NCI-H2029 treated with DMSO at 0.1 percent for 48 hours (cell line): ENCODE data around the gene SLC22A15.
"Not testable (repeated sequence)": the region's sequence is repeated elsewhere in the genome, so short reads cannot be mapped to it uniquely, and the experiment has no call there.

ENCODE experiments used
- DNase-seq: peaks from one replicate; lab custom pipeline; 2025; lab: John Stamatoyannopoulos, UW

The SLC22A15 gene

DNA sequence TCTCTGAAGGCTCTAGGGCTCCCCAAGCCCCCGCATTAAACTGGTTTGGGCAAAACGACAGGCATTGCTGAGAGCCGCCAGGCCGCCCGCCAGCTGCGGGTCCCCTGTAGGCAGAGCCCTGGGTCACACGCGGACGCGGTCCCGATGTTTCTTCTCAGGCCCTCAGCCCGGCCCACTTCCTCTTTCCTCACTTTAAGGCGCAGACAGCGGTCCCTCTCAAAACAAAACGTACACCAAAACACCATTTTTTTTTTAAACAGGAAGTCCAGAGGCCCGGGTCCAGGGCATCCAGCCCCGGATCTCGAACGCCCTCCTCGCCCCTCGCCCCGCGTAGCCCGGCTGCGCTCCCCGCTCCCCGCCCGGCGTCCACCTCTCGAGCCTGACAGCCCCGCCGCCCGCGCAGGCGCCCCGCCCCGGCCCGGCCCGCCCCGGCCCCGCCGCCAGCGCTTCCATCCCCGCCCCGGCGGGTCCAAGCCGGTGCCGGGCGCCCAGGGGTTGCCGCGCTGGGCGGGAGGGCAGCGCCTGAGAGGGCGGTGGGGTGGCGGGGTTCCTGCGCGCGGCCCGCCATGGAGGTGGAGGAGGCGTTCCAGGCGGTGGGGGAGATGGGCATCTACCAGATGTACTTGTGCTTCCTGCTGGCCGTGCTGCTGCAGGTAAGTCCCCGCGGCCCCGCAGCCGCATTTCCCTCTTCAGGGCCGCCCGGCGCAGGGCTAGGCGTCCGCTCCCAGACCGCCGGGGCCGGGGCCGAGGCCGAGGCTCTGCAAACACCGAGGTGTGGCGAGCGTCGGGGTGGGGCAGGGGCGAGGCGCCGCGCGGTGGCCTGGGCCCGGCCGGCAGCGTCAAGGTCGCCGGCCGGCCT lies at the start of gene SLC22A15:
Gene SLC22A15 (plus strand): TSS at position 452 of the 859 bp plus-strand sequence. CDS start 115 bp downstream, at position 567.
- DNase-seq = no peak

DNA sequence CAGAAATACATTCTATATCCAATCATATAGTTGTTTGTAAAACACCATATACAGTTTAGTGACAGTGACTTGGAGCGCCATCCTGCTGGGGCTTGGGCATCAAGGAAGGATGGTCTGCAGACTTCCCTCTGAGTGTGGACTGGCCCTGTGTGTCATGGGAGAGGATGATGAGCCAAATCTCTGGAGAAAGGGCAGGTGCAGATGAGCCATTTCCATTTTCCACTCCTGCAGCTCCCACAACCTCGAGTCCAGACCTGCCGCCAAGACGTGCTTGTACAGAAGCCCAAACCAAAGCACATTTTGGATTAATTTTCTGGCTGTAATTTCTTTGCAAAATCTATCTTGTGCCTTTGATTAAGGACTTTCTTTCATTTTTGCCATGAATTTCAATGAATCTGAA lies 48.3 kb upstream of the SLC22A15 start:
- DNase-seq = no peak

DNA sequence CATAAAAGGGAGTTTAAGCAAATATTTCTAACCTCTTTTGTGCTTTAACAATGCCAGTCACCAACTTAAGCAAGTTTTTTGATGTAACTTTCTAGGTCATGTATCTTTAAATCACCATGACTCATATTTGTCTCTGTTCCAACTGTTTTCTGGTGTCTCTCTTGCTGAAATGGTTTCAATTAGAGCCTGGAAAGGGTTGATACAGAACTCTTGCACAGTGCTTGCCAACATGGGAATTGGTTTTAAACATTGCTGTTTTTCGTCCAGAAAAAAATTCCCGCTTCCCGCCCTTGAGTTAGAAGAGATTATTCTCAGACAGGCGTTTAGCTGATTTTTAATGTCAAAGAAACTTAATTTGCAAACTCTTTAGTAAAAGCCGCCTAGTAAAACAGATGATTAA lies 46.4 kb upstream of the SLC22A15 start:
- DNase-seq = no peak

DNA sequence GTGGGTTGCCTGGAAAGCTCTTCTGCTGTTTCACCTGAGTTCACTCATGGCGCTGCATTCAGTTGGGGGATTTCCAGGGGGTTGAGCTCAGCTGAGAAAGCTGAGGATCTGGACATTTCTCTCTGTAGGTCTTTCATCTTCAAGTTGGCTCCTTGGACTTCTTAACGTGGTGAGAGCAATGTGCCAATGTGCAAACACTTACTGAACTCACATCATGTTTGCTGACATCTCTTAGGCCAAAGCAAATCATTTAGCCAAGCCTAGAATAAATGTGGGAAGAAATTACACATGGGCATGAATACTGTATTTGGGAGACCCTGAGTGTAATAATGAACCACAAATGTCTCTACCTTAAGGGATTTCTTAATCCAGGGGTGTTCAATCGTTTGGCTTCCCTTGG lies 42.7 kb upstream of the SLC22A15 start:
- no peak for DNase-seq

DNA sequence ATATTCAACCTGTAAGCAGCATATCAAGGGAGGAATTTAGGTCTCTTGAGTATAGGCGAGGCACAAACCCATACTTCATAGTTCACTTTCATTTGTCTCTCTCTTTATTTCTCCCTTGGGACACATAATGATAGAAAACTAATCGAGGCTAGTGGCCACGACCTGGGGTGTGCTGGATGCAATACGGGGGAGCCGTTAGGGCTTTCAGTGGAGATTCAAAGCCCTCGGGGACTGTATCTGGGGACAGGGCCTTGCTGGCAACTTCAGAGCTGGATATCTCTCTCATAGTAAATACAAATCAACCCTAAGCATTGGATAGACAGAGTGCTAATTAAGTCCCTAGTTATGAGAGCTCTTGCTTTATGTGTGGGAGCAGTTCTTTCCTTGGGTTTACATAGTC lies 36.9 kb upstream of the SLC22A15 start:
- DNase-seq = no peak

DNA sequence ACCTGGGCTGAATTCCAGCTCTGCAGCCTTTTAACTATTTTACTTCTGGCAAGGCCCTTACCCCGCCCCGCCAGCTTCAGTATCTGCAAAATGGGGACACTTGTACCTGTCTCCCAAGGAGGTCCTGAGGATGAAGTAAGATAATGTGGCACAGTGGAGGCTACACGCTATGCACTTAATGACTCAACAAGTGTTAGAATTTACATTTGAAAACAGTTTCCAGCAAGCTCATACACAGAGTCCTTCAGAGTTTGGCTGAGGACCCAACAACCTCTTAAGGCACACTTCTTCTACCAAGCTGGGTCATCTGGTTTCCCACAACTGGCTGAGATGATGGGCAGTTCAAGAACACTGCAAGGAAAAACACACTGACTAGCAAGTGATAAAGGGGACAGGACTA lies 30.2 kb upstream of the SLC22A15 start:
- no peak for DNase-seq

DNA sequence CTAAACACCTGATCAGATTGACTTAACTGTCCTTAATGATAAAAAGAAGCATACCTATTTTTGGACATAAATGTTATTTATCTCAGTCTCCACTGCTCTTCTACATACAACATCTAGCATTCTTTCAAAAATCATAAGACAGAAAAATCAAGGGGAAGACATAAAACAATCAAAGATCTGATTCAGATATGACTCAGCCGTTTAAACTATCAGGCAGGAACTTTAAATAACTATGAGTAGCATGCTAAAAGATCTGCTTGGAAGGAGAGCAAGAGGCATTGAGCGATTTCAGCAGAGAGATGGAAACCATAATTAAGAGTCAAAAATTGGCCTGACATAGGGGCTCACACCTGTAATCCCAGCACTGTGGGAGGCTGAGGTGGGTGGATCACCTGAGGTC lies 27.2 kb upstream of the SLC22A15 start:
- no peak for DNase-seq

DNA sequence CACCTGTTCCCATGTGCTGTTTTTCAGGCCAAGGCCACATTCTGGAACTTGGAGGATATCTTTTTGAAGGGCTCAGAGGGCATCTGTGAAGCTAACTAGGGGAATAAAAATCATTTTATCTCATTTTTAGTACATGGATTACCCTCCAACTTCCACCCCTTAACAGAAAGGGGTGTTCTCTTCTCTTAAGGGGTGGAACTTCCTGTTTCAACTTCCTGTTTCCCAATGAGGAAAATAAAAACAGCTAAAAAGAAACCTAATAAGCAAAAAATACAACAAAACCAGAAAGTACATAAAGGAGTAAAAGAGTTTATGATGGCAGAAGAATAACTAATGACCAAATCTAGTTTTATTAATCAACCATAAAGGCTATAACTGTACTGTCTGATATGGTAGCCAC lies 24.8 kb upstream of the SLC22A15 start:
- DNase-seq = no peak

DNA sequence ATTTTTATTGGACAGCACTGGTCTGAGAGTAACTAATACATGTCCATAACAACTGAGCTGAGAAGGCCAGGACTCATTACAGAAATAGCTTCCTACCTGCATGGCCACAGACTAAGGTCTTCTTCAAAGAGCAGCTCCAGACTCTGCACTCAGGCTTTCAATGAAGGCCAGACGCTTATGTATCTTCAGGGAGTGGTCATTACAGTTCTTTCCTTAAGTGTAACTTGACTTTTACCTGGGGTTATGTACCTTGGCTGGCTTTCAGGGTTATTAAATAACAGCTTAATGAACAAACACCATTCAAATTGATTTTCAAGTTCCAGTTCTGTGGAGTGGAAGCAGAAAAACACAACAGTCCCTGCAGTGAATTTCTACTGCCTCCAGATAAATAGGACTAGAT lies 23.8 kb upstream of the SLC22A15 start:
- no peak for DNase-seq

DNA sequence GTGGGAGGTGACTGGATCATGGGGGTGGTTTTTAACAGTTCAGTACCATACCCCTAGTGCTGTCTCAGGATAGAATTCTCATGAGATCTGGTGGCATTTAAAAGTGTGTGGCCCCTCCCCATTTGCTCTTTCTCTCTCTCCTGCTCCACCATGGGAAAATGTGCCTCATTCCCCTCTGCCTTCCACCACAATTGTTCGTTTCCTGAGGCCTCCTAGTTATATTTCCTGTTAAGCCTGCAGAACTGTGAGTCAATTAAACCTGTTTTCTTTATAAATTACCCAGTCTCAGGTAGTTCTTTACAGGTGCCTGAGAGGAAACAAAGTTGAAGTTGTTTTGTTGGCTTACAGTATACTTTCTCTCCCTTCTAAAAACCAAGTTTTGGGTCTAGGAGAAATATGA lies 23.1 kb upstream of the SLC22A15 start:
- no peak for DNase-seq

DNA sequence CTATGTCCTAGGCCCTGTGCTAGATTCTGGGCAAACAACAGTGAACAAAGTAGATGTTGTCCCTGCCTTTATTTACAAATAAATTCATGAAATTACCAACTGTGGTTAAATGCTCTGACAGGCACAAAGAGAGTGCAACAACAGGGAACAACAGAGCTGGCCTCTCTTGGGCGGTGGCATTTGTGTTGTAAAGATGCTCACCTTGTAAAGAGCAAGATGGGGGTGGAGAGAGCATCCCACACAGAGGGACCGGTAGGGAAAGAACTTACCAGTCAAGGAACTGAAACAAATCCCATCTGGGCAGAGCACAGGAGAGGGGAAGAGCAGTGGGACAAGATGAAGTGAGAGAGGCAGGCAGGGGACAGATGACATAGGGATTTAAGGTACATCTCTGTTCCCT lies 21.6 kb upstream of the SLC22A15 start:
- no peak for DNase-seq

DNA sequence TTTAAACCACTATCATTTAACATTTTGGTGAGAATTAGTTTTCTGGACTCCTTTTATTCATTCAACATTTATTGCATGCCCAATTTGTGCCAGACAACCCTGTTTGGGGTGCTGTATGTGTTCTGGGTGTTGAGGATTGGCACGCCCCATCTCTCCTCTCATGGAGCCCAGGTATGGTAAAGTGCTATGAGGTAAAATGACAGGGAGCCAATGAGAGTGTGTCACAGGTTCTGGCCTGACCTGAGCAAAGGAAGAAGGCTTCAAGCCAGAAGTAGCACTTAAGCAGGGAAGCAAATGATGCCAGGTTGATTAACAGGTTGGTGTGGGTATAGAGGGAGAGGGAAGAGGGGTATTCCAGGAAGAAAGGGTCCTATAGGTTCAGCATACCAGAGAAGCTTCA lies 21.1 kb upstream of the SLC22A15 start:
- DNase-seq = no peak

DNA sequence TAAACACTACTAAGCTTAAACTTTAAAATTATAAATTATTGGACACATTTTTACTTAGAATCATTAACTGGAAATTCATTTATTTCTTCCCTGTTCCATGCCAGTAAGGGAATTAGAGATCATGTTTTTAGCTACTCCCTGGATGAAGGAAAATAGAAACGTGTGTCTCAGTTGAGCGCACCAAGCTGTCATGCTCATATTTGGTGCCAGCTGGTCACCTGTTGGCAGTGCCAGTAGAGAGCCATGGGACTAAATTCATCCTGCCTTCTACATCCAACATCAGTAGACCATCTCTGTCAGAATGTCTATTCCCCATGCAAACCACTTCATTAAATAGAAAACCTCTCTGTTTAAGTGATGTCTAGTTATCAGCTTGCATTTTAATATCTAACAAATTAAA lies 17.4 kb upstream of the SLC22A15 start:
- DNase-seq = no peak

DNA sequence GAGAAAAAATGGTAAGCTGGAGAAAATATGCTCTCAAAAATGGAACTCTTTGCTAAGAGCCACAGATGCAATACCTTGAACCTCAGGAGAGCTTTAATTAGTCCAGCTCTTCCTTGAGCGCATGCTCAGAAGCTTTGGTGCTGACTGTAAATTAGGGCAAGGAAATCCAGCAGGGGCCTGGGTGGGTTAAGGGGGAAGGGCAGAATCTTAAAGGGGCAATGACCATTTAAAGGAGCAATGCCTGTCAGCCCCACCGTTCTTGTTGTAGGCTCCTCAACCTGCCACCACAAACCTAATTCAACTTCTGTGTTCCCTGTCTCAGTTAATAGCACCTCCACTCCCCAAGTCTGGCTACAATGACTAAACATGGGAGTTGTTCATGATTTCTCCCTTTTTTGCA lies 6.8 kb upstream of the SLC22A15 start:
- no peak for DNase-seq

DNA sequence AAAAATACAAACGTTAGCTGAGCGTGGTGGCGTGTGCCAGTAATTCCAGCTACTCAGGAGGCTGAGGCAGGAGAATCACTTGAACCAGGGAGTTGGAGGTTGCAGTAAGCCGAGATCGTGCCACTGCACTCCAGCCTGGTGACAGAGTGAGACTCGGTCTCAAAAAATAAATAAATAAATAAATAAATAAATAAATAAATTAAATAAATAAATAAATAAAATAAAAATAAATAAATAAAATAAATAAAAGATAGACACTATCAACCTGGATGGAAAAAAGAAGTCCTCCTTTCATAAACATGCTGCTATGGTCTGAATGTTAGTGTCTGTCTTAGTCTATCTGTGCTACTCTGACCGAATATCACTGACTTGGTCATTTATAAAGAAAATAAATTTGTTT lies 4.5 kb upstream of the SLC22A15 start:
- not testable (repeated sequence) for DNase-seq

DNA sequence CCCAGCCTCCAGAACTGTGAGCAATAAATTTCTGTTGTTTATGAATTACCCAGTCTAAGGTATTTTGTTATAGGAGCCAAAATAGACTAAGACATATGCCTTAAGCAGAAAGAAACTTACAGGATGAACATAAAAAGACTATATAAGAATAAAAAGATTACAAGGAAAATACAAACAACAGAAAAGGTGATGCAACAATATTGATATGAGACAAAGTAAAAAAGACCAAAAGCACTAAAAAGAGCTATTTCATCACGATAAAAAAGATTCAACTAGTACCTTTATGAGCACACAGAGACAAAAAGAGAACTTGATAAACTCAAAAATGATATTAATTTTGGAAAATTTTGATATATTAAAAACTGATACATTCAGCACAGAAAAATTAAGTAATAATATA lies 3.2 kb upstream of the SLC22A15 start:
- DNase-seq = no peak

DNA sequence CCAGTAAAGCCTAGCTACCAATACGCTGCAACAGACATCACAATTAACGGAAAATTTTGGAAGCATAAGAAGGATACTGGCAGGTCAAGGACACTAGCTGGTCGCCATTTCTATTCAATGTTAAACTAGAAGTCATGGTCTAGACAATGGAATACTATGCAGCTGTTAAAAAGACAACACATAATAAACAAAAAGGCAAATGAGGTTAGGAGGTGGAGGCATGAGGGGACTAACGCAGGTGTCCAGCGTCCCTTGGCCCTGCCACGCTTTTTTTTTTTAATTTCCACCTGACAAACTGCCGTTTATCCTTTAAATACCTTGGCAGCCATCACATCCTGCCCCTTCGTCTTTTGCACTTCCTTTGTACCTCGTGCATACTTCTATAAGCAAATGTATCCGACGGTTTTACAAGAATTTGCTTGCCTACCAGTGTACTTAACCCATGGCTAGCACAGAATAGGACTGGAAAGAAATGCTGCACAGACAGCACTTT lies 698 bp upstream of the SLC22A15 start:
- no peak for DNase-seq

DNA sequence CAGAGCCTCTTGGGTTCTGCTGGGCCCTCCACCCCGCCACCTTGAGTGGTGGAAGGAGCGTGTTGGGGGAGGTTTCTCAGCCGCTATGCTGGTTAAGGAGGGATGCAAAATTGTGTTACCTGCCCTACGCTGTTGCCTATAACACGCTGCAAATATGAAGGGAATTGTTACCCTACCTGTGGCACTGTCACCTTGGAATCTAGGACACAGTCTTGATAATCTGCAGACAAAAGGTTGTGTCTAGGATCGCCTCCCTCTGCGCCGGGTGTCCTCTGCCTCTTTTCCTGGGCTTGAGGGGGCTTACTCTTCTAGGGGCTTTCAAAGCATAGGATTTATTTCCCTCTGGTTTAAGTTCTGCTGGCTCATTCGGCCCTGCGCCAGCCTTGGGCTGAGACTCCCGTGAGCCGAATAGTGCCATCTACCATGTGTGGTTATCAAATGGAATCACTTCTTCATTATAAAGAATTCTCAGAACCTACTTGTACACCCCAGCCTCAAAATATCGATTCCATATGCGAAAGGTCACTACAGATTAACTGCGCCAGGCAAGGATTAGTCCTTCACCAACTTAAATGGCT lies 697 bp downstream of the SLC22A15 start:
- no peak for DNase-seq

DNA sequence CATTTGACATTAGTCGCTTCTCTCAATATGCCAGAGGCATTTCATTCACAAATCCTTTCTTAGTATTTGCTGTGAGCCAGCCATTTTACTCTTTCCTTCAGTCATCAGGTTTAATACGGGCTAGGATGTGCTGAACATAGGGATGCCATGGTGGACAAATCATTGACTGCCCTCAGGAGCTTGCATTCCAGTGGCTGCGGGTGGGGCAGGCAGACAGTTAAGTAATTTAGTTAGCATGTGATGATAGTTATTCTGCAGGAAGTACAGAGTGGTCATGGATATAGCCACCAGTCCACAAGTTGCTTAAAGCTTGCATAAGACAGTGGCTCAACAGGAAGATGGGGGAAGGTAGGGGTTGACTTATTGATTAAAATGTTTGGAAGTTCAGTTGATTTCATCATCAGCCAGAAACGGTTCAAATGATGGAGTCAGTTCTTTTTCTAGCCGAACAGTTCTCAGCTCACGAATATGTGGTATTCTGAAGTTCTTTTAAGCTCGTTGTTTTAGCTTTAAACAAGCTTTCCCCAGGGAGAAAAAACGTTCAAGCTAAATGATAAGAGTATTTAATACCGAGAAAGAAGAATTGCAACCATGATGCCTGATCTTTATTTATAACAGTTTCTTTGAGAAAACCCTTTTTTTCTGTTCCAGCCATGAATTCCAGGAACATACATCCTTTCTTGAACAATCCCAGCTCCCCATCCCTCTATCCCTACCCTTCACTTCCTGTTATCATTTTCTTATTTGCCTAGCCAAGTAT lies 1.4 kb downstream of the SLC22A15 start:
- no peak for DNase-seq

DNA sequence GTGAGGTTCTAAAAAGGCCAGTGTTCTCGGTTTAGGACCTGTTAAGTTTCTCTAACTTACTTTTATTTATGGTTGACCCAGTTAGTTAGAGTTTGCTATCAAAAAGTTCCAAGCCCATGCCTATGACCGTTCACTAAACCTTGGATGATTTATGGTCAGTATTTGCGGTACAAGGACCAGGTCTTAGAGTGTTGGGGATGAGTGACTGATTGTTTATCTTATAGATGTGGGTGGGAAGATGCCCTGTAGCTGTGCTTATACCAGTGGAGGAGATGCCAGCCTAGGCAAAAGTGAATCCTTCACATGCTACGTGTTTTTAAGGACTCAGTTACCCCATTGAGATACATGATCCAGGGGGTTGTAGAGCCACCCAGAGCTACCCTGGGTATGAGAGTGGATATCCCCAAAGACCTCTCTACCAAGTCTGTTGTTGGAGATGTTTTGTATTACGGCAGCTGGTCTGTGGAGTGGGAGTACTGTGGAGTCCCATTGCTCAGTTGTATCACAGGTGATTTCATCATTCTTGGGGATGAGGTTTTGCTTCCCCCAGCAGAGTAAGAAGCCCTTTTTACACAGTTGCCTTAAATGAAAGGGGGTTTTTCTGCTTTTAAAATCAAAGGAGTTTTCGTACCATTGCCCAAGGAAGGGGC lies 2.1 kb downstream of the SLC22A15 start:
- no peak for DNase-seq

DNA sequence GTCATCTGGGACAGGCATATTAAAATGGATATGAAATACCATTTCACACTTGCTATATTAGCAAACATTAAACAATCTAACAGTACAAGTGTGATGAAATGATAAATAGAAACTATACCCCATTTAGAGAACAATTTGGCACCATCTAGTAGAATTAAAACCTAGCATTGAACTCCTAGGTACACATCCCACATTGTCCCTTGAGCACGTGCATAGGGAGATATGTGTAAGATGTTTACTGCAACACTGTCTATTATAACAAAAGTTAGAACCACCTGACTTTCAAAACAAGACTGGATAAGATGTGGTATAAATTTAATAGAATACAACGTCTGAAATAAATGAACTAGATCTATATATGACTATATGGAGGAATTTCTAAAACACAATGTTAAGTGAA lies 3.8 kb downstream of the SLC22A15 start:
- no peak for DNase-seq
